ENCODE results near the gene RIOK1. TPM values are rescaled to one million over a fixed set of nuclear protein-coding genes. Genes with fewer than 3 reads are reported as not detected.

Gene RIOK1
- polyA plus RNA-seq, 3 donors = 7.7 to 14.6 (median 8.8) TPM

DNA sequence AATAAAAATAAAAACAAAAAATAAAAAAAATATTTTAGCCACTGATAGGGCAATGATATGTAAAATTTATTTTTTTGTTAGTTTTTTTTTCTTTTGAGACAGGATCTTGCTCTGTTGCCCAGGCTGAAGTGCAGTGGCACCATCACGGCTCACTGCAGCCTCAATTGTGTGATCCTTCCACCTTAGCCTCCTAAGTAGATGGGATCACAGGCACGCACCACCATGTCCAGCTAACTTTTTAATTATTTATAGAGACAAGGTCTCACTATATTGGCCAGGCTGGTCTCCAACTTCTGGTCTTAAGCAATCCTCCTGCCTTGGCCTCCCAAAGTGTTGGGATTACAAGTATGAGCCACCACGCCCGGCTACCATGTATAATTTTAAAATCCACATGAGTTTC is 59.4 kb downstream of the RIOK1 start:
- intact Hi-C loops (cut with micrococcal nuclease) = no loop called here
- peaks cover 5 to 7% (median 5%) of the 10 kb centered on the region in 3 donors for H3K27me3 Mint-ChIP-seq (ENCODE audit: low read depth in 3 of 3)
- no peak overlapping the region for H3K27ac Mint-ChIP-seq

DNA sequence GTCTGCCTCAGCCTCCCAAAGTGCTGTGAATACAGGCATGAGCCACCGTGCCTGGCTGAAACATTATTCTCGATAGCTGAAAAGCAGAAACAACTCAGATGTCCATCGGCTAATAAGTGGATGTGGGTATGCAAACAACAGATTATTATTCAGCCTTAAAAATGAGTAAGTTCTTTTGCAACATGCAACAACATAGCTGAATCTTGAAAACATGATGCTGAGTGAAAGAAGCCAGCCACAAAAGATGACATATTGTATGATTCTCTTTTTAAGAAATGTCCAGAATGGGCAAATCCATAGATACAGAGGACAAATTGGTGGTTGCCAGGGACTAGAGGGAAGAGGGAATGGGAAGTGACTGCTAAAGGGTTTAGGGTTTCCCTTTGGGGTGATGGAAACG is 61.7 kb downstream of the RIOK1 start:
- intact Hi-C loops (cut with micrococcal nuclease) = no loop called here
- H2AFZ ChIP-seq (ENCODE audit: insufficient read depth, low read depth, low read length, poor library complexity, severe bottlenecking) = no peak overlapping the region
- Mint-ChIP-seq H3K4me3 (no peak overlapping the region), H3K36me3 (no peaks in the 10 kb centered on the region), H3K4me1 (peaks cover 6% of the 10 kb centered on the region), H3K27me3 (ENCODE audit: low read depth in 3 of 3) (peaks cover 0 to 8% (median 3%) of the 10 kb centered on the region in 3 donors), H3K9me3 (peaks cover 0 to 6% (median 2%) of the 10 kb centered on the region in 7 donors), H3K27ac (no peak overlapping the region)
- 82% methylated on average over 3 of the region's 4 CpGs for WGBS (ENCODE audit: insufficient coverage)
- H3K79me2 ChIP-seq (ENCODE audit: insufficient read depth, low read length) = no peaks in the 10 kb centered on the region
- no peak for DNase-seq
- H3K36me3 ChIP-seq (replicated peaks in 1 of 2; ENCODE audit: control insufficient read depth in 1 of 2, insufficient read depth in 2 of 2, low read length in 2 of 2) = no peaks in the 10 kb centered on the region
- H3K4me2 ChIP-seq (replicated peaks; ENCODE audit: extremely low read depth, low read length, poor library complexity, severe bottlenecking) = no peak overlapping the region
- no peak overlapping the region for H3K9ac ChIP-seq (ENCODE audit: insufficient read depth, low read length, poor library complexity, severe bottlenecking)
- H3K27me3 ChIP-seq (ENCODE audit: control insufficient read depth in 2 of 2, insufficient read depth in 2 of 2, low read length in 2 of 2) = no peaks in the 10 kb centered on the region
- TF ChIP-seq, protein P1, sequence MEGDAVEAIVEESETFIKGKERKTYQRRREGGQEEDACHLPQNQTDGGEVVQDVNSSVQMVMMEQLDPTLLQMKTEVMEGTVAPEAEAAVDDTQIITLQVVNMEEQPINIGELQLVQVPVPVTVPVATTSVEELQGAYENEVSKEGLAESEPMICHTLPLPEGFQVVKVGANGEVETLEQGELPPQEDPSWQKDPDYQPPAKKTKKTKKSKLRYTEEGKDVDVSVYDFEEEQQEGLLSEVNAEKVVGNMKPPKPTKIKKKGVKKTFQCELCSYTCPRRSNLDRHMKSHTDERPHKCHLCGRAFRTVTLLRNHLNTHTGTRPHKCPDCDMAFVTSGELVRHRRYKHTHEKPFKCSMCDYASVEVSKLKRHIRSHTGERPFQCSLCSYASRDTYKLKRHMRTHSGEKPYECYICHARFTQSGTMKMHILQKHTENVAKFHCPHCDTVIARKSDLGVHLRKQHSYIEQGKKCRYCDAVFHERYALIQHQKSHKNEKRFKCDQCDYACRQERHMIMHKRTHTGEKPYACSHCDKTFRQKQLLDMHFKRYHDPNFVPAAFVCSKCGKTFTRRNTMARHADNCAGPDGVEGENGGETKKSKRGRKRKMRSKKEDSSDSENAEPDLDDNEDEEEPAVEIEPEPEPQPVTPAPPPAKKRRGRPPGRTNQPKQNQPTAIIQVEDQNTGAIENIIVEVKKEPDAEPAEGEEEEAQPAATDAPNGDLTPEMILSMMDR (IDR thresholded peaks at IDR 0.05) = no peak
- H4K20me1 ChIP-seq (ENCODE audit: insufficient read depth, low read length) = no peaks in the 10 kb centered on the region
- no peak overlapping the region for H3K4me3 ChIP-seq (replicated peaks in 1 of 3; ENCODE audit: low read depth in 2 of 3, low read length in 3 of 3)
- H3K27ac ChIP-seq (ENCODE audit: low read depth in 1 of 2, low read length in 2 of 2) = no peak overlapping the region
- no peaks in the 10 kb centered on the region for H3K4me1 ChIP-seq (ENCODE audit: control insufficient read depth in 1 of 2, insufficient read depth in 2 of 2, low read length in 2 of 2)
- peaks cover 0 to 3% of the 10 kb centered on the region in 2 donors for H3K9me3 ChIP-seq (replicated peaks in 1 of 2; ENCODE audit: control insufficient read depth in 1 of 2, insufficient read depth in 1 of 2, low read length in 2 of 2)

More for the DNA sequence above, 59.4 kb downstream of the RIOK1 start:
- TF ChIP-seq, protein P1 (IDR thresholded peaks at IDR 0.05) = no peak
- no peak overlapping the region for H3K4me3 Mint-ChIP-seq
- no peak overlapping the region for H3K9ac ChIP-seq (ENCODE audit: insufficient read depth, low read length, poor library complexity, severe bottlenecking)
- no peaks in the 10 kb centered on the region for H3K4me1 ChIP-seq (ENCODE audit: control insufficient read depth in 1 of 2, insufficient read depth in 2 of 2, low read length in 2 of 2)
- H3K36me3 Mint-ChIP-seq = no peaks in the 10 kb centered on the region
- H3K9me3 ChIP-seq (replicated peaks in 1 of 2; ENCODE audit: control insufficient read depth in 1 of 2, insufficient read depth in 1 of 2, low read length in 2 of 2) = no peaks in the 10 kb centered on the region
- H3K4me2 ChIP-seq (replicated peaks; ENCODE audit: extremely low read depth, low read length, poor library complexity, severe bottlenecking) = no peak overlapping the region
- DNase-seq = no peak
- H3K79me2 ChIP-seq (ENCODE audit: insufficient read depth, low read length) = no peaks in the 10 kb centered on the region
- H3K27me3 ChIP-seq (ENCODE audit: control insufficient read depth in 2 of 2, insufficient read depth in 2 of 2, low read length in 2 of 2) = no peaks in the 10 kb centered on the region
- no peak overlapping the region for H3K4me3 ChIP-seq (replicated peaks in 1 of 3; ENCODE audit: low read depth in 2 of 3, low read length in 3 of 3)
- no peaks in the 10 kb centered on the region for H4K20me1 ChIP-seq (ENCODE audit: insufficient read depth, low read length)
- peaks cover 0 to 2% (median 0%) of the 10 kb centered on the region in 7 donors for H3K9me3 Mint-ChIP-seq
- no peak overlapping the region for H2AFZ ChIP-seq (ENCODE audit: insufficient read depth, low read depth, low read length, poor library complexity, severe bottlenecking)
- H3K36me3 ChIP-seq (replicated peaks in 1 of 2; ENCODE audit: control insufficient read depth in 1 of 2, insufficient read depth in 2 of 2, low read length in 2 of 2) = no peaks in the 10 kb centered on the region
- no peak overlapping the region for H3K27ac ChIP-seq (ENCODE audit: low read depth in 1 of 2, low read length in 2 of 2)
- H3K4me1 Mint-ChIP-seq = peaks cover 8% of the 10 kb centered on the region
- WGBS (ENCODE audit: insufficient coverage) = 100% methylated on average over 2 of the region's 4 CpGs

Data from CD14-positive monocyte (primary cell).